ENCODE results near the gene TGM2. TPM values are rescaled to one million over a fixed set of nuclear protein-coding genes. Genes with fewer than 3 reads are reported as not detected.

Gene TGM2
- total RNA-seq, 2 donors from 2014 or later: 0.81 to 2.4 TPM

- DNase-seq (ENCODE audit: low spot score) (peak; percentile 47), ATAC-seq (no peak)
- H3K27me3 Mint-ChIP-seq: no peaks in the 10 kb centered on the region
- peaks cover 6 to 8% of the 10 kb centered on the region in 2 donors for H3K4me1 Mint-ChIP-seq (ENCODE audit: low read depth in 2 of 2)
- no peaks in the 10 kb centered on the region for H3K36me3 Mint-ChIP-seq
- no peaks in the 10 kb centered on the region for H3K9me3 Mint-ChIP-seq
- H3K27ac Mint-ChIP-seq: no peak overlapping the region
- no peak overlapping the region for H3K4me3 Mint-ChIP-seq
Observed at GRCh38 chr20:38136421-38137245, 28.4 kb downstream of the TGM2 start.

DNA sequence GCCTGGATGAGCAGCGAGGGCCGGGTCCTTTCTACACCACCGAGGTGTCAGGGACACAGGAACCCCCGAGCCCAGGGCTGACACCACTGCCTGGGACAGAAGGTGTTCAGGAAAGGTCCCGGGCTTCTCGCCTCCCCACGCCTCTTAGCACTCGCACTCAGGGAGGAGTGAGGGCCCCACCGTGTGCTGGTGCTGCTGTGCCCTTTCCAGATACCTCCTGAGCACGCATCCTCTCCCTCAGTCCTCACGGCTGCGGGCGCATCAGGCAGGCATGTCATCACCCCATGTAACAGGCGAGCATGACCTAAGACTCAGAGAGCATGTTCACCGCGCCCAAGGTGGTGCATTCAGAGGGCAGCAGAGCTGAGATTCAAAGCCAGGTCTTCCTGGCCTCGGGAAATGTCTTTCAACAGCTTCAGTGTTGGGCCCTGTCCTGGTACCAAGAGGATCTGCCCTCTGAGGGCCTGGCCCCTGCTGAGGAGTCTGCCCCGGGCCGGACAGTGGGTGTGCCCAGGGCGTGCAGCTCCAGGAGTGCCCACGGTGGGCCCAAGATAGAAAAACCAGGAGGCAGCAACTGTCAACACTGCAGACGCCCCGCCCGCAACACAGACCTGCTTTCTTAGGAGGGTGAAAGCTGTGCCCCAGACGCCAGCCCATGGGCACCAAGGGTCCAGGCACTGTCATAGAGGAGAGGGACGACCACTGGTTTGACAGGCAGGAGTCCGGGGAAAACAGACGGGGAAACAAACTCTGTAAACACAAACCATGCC is 29.2 kb downstream of the TGM2 start:
- Mint-ChIP-seq H3K36me3 (no peaks in the 10 kb centered on the region), H3K9me3 (no peaks in the 10 kb centered on the region), H3K4me1 (ENCODE audit: low read depth in 2 of 2) (peaks cover 6 to 7% of the 10 kb centered on the region in 2 donors), H3K27me3 (no peaks in the 10 kb centered on the region), H3K4me3 (no peak overlapping the region), H3K27ac (no peak overlapping the region)
- ATAC-seq (no peak), DNase-seq (ENCODE audit: low spot score) (peak; percentile 59)

DNA sequence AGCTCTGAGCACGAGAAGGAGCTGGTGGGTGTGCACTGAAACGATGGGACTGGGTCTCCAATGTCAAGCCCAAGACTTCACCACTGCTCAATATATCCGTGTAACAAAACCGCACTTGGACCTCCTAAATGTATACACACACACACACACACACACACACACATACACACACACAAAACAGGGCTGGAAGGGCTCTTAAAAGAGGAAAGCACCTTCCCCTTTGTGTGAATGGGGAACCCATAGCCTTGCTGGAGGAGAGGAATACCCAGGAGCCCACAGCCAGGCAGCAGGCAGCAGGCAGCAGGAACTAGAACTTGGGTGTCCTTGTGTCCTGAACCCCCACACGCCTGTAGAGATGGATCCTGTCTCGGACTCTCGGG is 29.8 kb downstream of the TGM2 start:
- DNase-seq (ENCODE audit: low spot score): peak; percentile 49

GRCh38 chr20:38134427-38135270 is 30.4 kb downstream of the TGM2 start:
- peak overlapping the region in 1 of 2 donors; percentile 70 for H3K27ac Mint-ChIP-seq
- H3K9me3 Mint-ChIP-seq: no peaks in the 10 kb centered on the region
- no peaks in the 10 kb centered on the region for H3K36me3 Mint-ChIP-seq
- no peak overlapping the region for H3K4me3 Mint-ChIP-seq
- H3K27me3 Mint-ChIP-seq: no peaks in the 10 kb centered on the region
- DNase-seq (ENCODE audit: low spot score) (peak; percentile 58), ATAC-seq (no peak)
- peaks cover 6 to 7% of the 10 kb centered on the region in 2 donors for H3K4me1 Mint-ChIP-seq (ENCODE audit: low read depth in 2 of 2)

More for the DNA sequence above, 29.8 kb downstream of the TGM2 start:
- Mint-ChIP-seq H3K4me1 (ENCODE audit: low read depth in 2 of 2) (peaks cover 6 to 7% of the 10 kb centered on the region in 2 donors), H3K27ac (peak overlapping the region in 1 of 2 donors; percentile 70), H3K9me3 (no peaks in the 10 kb centered on the region), H3K27me3 (no peaks in the 10 kb centered on the region), H3K36me3 (no peaks in the 10 kb centered on the region), H3K4me3 (no peak overlapping the region)
- no peak for ATAC-seq

DNA sequence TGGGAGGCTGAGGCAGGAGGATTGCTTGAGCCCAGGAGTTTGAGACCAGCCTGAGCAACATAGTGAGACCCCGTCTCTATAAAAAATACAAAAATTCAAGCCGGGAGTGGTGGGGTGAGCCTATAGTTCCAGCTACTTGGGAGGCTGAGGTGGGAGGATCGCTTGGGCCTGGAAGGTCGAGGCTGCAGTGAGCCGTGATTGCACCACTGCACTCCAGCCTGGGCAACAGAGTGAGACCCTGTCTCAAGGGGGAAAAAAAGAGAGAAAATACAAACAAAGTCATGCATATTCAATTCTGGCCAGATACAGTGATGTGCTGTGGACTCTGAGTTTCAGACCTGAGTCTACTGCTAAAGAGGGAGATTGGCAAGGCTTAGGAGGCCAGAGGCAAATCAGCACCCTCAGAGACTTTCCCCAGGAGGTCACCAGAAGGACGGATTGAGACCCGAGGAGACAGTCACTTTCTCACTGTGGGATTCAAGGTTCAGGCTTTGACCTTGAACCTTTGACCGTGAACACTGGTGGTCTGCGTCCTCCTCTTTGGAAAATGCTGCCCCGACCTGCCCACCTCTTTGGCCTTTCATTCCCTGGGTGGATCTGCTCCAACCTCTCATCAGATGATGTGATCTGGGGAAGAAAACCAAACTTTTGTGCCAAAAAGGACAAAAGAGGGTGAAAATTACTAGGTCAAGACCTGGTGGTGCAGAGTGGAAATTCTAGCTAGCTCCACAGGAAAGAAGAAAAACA is 31.2 kb downstream of the TGM2 start:
- Mint-ChIP-seq H3K27me3 (no peaks in the 10 kb centered on the region), H3K9me3 (no peaks in the 10 kb centered on the region), H3K36me3 (no peaks in the 10 kb centered on the region), H3K27ac (peak overlapping the region; percentile 18 to 70), H3K4me1 (ENCODE audit: low read depth in 2 of 2) (peaks cover 6 to 7% of the 10 kb centered on the region in 2 donors), H3K4me3 (no peak overlapping the region)
- ATAC-seq (no peak), DNase-seq (ENCODE audit: low spot score) (no peak)

GRCh38 chr20:38132910-38133501 is 32.1 kb downstream of the TGM2 start:
- Mint-ChIP-seq H3K9me3 (no peaks in the 10 kb centered on the region), H3K27me3 (no peaks in the 10 kb centered on the region), H3K4me3 (no peak overlapping the region), H3K36me3 (no peaks in the 10 kb centered on the region), H3K4me1 (ENCODE audit: low read depth in 2 of 2) (peaks cover 6 to 7% of the 10 kb centered on the region in 2 donors), H3K27ac (peak overlapping the region; percentile 18 to 70)
- DNase-seq (ENCODE audit: low spot score) (peak; percentile 29), ATAC-seq (no peak)

- Mint-ChIP-seq H3K36me3 (no peaks in the 10 kb centered on the region), H3K27ac (no peak overlapping the region), H3K4me1 (ENCODE audit: low read depth in 2 of 2) (peaks cover 6 to 7% of the 10 kb centered on the region in 2 donors), H3K4me3 (no peak overlapping the region), H3K9me3 (no peaks in the 10 kb centered on the region), H3K27me3 (no peaks in the 10 kb centered on the region)
- peak; percentile 20 for DNase-seq (ENCODE audit: low spot score)
- ATAC-seq: no peak
Observed at GRCh38 chr20:38132156-38132909, 32.7 kb downstream of the TGM2 start.

GRCh38 chr20:38131588-38132121 is 33.4 kb downstream of the TGM2 start:
- Mint-ChIP-seq H3K27ac (no peak overlapping the region), H3K27me3 (no peaks in the 10 kb centered on the region), H3K9me3 (no peaks in the 10 kb centered on the region), H3K36me3 (no peaks in the 10 kb centered on the region), H3K4me1 (ENCODE audit: low read depth in 2 of 2) (peaks cover 6 to 7% of the 10 kb centered on the region in 2 donors), H3K4me3 (no peak overlapping the region)
- ATAC-seq: no peak
- peak; percentile 25 for DNase-seq (ENCODE audit: low spot score)

DNA sequence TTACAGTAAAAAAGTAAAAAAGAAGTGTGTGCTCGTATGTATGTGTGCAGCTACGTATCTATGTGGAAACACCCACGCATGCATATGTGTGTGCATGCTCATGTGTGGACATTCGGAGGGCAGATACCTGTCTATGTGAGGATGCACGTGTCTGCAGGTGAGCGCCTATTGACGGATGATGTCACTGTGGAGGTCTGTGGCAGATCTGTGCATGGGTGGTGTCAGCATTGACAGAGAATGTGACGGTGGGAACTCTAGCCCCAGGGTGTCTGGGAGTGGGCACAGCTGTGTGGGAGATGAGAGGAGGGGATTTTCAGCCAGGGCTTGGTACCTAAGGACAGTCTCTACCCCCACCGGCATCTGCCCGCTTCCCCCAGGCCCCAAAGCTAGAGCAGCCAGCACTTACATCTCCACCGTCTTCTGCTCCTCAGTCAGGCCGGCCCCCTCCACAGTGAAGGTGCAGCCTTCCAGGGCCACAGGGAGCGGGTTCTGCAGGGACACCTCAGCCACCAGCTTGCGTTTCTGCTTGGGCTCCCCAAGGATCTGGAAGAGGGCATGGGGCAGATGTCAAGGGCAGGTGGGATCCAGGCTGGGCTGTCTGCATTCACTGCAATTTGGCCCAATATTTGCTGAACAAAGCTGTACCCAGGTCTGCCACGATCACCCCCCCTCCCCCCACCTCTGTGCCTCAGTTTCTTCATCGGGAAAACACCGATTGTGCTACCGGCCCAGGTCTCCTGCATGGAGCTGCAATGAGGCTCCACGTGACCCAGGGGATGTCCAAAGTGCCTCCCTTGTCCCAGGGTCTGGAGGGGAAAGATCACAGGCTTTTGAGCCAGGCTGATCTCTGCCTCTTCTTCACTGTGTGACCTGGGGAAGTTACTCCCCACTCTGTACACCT is 34.1 kb downstream of the TGM2 start:
- no peak for ATAC-seq

DNA sequence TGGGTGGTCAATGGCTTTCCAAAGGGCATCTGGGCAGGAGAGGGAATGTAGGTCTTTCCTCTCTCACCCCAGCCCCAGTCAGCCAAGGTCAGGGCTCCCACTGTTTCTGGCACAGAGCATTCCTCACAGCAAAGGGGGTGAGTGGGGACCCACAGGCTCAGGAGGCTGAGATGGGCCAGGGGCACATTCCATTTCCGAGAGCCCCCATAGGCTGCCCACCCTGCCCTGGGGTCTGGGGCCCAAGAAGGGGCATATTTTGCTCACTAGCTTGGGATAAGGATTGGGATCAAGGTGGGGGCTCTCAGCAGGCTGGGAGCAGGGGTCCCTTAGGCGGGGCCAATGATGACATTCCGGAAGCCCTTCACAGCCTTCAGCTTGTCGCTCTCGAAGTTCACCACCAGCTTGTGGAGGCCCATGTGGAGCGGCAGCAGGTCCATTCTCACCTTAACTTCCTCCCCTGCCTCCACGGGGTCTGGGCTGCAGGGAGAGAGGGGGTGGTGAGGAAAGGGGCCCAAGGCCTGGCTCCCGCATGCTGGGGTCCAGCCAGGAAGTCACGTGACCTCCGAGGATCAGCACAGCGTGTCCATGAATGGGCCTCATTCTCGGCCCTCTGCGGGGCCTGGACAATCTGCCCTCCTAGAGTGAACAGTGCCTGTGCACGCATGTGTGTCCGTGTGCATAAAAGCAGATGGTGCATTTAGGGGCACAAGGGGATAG is 35.0 kb downstream of the TGM2 start:
- DNase-seq (ENCODE audit: low spot score) (no peak), ATAC-seq (no peak)
- Mint-ChIP-seq H3K4me3 (no peak overlapping the region), H3K4me1 (ENCODE audit: low read depth in 2 of 2) (peaks cover 6 to 7% of the 10 kb centered on the region in 2 donors), H3K36me3 (no peaks in the 10 kb centered on the region), H3K9me3 (no peaks in the 10 kb centered on the region), H3K27ac (no peak overlapping the region), H3K27me3 (no peaks in the 10 kb centered on the region)

More for the DNA sequence above, 34.1 kb downstream of the TGM2 start:
- H3K36me3 Mint-ChIP-seq: no peaks in the 10 kb centered on the region
- H3K4me1 Mint-ChIP-seq (ENCODE audit: low read depth in 2 of 2): peaks cover 6 to 7% of the 10 kb centered on the region in 2 donors
- H3K27ac Mint-ChIP-seq: no peak overlapping the region
- H3K4me3 Mint-ChIP-seq: no peak overlapping the region
- DNase-seq (ENCODE audit: low spot score): peak; percentile 12
- H3K9me3 Mint-ChIP-seq: no peaks in the 10 kb centered on the region
- H3K27me3 Mint-ChIP-seq: no peaks in the 10 kb centered on the region

Measured in natural killer cell treated with Interleukin-12 subunit alpha and Interleukin-12 subunit beta and Interleukin-15 and Interleukin-18, amount 100 ng/mL, for 72 hours (primary cell).